Activated CD8-positive, alpha-beta memory T cell treated with anti-CD3 and anti-CD28 coated beads for 4 hours (primary cell): ENCODE results near the gene STK10.
"Not testable (repeated sequence)": the region's sequence is repeated elsewhere in the genome, so short reads cannot be mapped to it uniquely, and the experiment has no call there.

Source experiments
- DNase-seq, 2 donors: peaks; one replicate each; pipeline ENCODE4 v3.0.0-alpha.2; 2020; ENCODE audit warnings: low read depth in 2 of 2

The STK10 gene

GRCh38 chr5:172165465-172165864 lies 22.6 kb downstream of the STK10 start:
- no peak for DNase-seq

- no peak for DNase-seq
Observed at GRCh38 chr5:172164769-172165212, 23.2 kb downstream of the STK10 start.

- DNase-seq, result no peak
Observed at GRCh38 chr5:172163346-172163745, 24.7 kb downstream of the STK10 start.

GRCh38 chr5:172162987-172163343 lies 25.1 kb downstream of the STK10 start:
- no peak for DNase-seq

GRCh38 chr5:172162323-172162986 lies 25.6 kb downstream of the STK10 start:
- DNase-seq, result no peak

GRCh38 chr5:172160506-172160905 lies 27.5 kb downstream of the STK10 start:
- DNase-seq, result no peak

- no peak for DNase-seq
Observed at GRCh38 chr5:172159016-172159415, 29.0 kb downstream of the STK10 start.

- no peak for DNase-seq
Observed at GRCh38 chr5:172156541-172156994, 31.5 kb downstream of the STK10 start.

- not testable (repeated sequence) for DNase-seq
Observed at GRCh38 chr5:172155101-172155500, 32.9 kb downstream of the STK10 start.

GRCh38 chr5:172153695-172154094 lies 34.3 kb downstream of the STK10 start:
- no peak for DNase-seq

- DNase-seq, result no peak
Observed at GRCh38 chr5:172151661-172152210, 36.3 kb downstream of the STK10 start.

- DNase-seq, result no peak
Observed at GRCh38 chr5:172150514-172151425, 37.3 kb downstream of the STK10 start.

- DNase-seq, result not testable (repeated sequence)
Observed at GRCh38 chr5:172149481-172149880, 38.5 kb downstream of the STK10 start.

- DNase-seq, result no peak
Observed at GRCh38 chr5:172149073-172149472, 39.0 kb downstream of the STK10 start.

- DNase-seq, result no peak
Observed at GRCh38 chr5:172148381-172148780, 39.6 kb downstream of the STK10 start.

- no peak for DNase-seq
Observed at GRCh38 chr5:172147857-172148256, 40.2 kb downstream of the STK10 start.

- DNase-seq, result no peak
Observed at GRCh38 chr5:172146748-172147092, 41.3 kb downstream of the STK10 start.

GRCh38 chr5:172145870-172146747 lies 41.9 kb downstream of the STK10 start:
- DNase-seq, result no peak

- DNase-seq, result no peak
Observed at GRCh38 chr5:172144931-172145869, 42.8 kb downstream of the STK10 start.

- DNase-seq, result no peak
Observed at GRCh38 chr5:172144291-172144815, 43.7 kb downstream of the STK10 start.
